ENCODE measurements around the gene OR2AE1. TPM values are rescaled to one million over a fixed set of nuclear protein-coding genes. Genes with fewer than 3 reads are reported as not detected.

Gene OR2AE1
- total and polyA plus RNA-seq, 2 experiments from 2014 or later = not detected

DNA sequence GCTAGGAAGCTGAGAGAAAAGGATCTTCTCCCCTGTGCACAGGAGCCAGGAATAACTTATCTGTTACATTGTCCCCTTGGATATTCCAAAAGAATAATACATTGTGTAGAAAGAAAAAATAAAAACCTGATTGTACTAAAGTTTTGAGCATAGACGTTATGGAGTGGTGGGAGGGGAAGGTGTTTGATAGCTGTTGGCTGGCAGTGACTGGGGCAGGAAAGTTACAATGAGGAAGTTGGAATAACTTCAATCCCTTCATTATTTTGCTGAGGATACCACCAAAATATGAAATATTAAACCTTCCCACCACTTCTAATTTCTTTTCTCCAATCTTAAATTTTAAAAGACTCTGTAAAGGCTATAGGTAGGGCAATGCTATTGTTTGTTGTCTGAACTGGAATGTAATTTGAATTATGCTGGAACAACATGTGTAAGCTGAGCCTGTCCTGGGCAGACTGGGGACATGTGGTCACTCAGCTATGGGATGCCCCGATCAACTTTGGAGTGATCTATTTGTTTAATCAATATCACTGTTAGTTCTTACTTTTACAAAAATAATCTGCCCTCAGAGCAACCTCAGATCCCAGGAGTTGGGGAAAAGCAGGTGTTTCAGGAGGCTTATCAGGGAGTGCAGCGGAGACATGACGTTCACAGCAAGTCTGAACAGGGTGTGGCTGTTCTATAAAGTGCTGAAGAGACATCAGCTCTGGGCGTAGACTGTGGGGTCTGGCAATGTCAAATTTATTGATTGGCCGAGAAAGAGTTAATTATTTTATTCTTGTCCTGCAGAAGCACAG is 28.2 kb downstream of the OR2AE1 start:
- no peak for DNase-seq (ENCODE audit: low read depth in 1 of 2, low spot score in 1 of 2)
- no peak overlapping the region for H3K4me3 ChIP-seq
- no peaks in the 10 kb centered on the region for H3K27me3 ChIP-seq
- H3K4me1 ChIP-seq (ENCODE audit: low read depth) = no peaks in the 10 kb centered on the region
- H3K9me3 ChIP-seq (ENCODE audit: low read depth) = no peaks in the 10 kb centered on the region
- H3K36me3 ChIP-seq = no peaks in the 10 kb centered on the region
- TF ChIP-seq, protein P1, sequence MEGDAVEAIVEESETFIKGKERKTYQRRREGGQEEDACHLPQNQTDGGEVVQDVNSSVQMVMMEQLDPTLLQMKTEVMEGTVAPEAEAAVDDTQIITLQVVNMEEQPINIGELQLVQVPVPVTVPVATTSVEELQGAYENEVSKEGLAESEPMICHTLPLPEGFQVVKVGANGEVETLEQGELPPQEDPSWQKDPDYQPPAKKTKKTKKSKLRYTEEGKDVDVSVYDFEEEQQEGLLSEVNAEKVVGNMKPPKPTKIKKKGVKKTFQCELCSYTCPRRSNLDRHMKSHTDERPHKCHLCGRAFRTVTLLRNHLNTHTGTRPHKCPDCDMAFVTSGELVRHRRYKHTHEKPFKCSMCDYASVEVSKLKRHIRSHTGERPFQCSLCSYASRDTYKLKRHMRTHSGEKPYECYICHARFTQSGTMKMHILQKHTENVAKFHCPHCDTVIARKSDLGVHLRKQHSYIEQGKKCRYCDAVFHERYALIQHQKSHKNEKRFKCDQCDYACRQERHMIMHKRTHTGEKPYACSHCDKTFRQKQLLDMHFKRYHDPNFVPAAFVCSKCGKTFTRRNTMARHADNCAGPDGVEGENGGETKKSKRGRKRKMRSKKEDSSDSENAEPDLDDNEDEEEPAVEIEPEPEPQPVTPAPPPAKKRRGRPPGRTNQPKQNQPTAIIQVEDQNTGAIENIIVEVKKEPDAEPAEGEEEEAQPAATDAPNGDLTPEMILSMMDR (IDR thresholded peaks at IDR 0.05; ENCODE audit: low read depth, low read length) = no peak
- H3K27ac ChIP-seq = no peak overlapping the region

DNA sequence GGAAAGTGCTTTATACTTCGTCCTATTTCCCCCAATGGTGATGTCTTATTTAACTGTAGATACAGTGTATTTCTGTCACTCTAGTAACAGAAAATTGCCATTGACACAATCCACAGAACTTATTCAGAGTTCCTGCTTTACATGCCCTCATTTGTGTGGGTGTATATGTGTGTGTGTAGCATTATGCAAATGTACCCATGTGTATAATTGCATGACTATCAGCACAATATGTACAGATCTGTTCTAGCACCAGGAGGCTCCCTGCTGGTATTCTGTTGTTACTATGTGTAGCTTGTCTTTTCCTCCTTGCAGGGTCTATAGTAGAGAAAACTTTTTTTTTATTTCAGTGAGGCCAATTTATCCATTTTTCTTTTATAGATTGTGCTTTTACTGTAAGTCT is 32.5 kb downstream of the OR2AE1 start:
- H3K9me3 ChIP-seq (ENCODE audit: low read depth) = no peaks in the 10 kb centered on the region
- no peak overlapping the region for H3K27ac ChIP-seq
- TF ChIP-seq, protein P1 (IDR thresholded peaks at IDR 0.05; ENCODE audit: low read depth, low read length) = no peak
- H3K4me3 ChIP-seq = no peak overlapping the region
- DNase-seq (ENCODE audit: low read depth in 1 of 2, low spot score in 1 of 2) = no peak
- H3K4me1 ChIP-seq (ENCODE audit: low read depth) = no peaks in the 10 kb centered on the region
- no peaks in the 10 kb centered on the region for H3K27me3 ChIP-seq
- no peaks in the 10 kb centered on the region for H3K36me3 ChIP-seq

DNA sequence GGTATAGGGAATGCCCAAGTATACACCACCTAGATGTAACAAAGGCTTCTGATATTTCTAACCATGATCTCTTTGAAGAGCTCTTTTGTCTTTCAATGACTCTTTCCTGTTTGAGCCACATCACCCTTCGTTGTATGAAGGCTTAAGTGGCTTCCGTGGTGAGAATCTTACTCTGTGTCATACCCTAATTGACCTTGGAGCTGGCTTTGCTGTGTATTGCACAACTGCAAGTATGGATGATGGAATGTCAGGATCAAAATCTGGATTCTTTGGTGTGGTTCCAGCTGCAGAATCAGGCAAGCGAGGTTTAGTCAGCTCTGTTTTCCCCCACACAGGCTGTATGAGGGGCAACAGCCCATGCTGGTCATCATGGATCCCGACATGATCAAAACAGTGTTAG is 33.0 kb downstream of the OR2AE1 start:
- Histone ChIP-seq H3K27ac (no peak overlapping the region), H3K4me3 (no peak overlapping the region)
- TF ChIP-seq, protein P1 (IDR thresholded peaks at IDR 0.05; ENCODE audit: low read depth, low read length) = no peak

DNA sequence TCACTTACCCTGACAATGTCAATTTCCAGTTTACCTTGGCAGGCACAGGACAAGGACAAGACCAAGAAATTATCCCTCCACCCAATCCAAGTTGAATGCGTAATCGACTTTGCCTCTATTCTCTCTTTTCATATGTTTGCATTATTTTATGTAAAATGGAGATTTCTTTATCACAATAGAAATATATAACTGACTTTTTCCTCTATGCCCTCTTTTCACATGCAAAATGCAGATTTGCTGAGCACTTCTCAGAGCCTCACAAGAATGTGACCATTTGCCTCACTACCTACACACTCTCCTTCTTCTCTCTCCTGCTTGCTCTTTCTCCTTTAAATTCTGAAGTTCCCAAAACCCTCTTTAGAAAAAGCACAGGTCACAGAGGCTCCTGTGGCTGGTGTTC is 33.9 kb downstream of the OR2AE1 start:
- H3K27me3 ChIP-seq = no peaks in the 10 kb centered on the region
- H3K36me3 ChIP-seq = no peaks in the 10 kb centered on the region
- DNase-seq (ENCODE audit: low read depth in 1 of 2, low spot score in 1 of 2) = no peak
- TF ChIP-seq, protein P1 (IDR thresholded peaks at IDR 0.05; ENCODE audit: low read depth, low read length) = no peak
- H3K9me3 ChIP-seq (ENCODE audit: low read depth) = no peaks in the 10 kb centered on the region
- H3K4me3 ChIP-seq = no peak overlapping the region
- H3K4me1 ChIP-seq (ENCODE audit: low read depth) = no peaks in the 10 kb centered on the region
- no peak overlapping the region for H3K27ac ChIP-seq

More for the DNA sequence above, 33.0 kb downstream of the OR2AE1 start:
- no peaks in the 10 kb centered on the region for H3K36me3 ChIP-seq
- DNase-seq (ENCODE audit: low read depth in 1 of 2, low spot score in 1 of 2) = peak in 1 of 2 donors; percentile 2
- no peaks in the 10 kb centered on the region for H3K27me3 ChIP-seq
- H3K9me3 ChIP-seq (ENCODE audit: low read depth) = no peaks in the 10 kb centered on the region
- H3K4me1 ChIP-seq (ENCODE audit: low read depth) = no peaks in the 10 kb centered on the region

DNA sequence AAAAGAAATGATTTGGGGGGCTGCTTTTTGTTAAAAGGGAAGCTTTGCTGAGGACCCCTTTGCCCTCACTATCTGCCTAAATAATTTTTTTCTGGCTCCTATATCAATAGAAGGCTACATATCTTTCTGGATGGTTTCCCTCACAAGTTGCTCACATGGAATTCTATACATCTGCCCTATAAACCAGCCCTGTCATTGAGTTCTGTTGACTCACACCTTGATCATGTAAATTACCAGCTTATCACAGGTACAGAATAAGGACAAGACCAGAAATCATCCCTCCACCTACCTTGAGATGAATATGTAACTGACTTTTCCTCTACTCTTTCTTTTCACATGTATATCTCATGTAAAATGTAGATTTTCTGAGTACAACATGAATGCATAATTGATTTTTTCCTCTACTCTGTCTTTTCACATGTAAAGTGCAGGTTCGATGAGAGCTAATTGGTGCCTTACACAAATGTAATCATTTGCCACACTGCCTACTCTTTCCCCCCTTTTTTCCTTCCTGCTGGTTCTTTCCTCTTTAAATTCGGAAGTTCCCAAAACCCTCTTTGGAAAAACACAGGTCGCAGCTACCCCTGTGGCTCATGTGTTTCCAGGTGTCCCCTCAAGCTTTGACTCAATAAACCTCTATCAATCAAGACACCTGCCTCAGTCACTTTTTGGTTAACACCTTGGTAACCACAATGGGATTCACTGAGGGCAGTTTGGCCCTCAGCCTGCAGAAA is 36.5 kb downstream of the OR2AE1 start:
- TF ChIP-seq, protein P1 (IDR thresholded peaks at IDR 0.05; ENCODE audit: low read depth, low read length) = no peak
- H3K4me1 ChIP-seq (ENCODE audit: low read depth) = no peaks in the 10 kb centered on the region
- H3K4me3 ChIP-seq = no peak overlapping the region
- DNase-seq (ENCODE audit: low read depth in 1 of 2, low spot score in 1 of 2) = no peak
- H3K27ac ChIP-seq = no peak overlapping the region
- no peaks in the 10 kb centered on the region for H3K36me3 ChIP-seq
- H3K27me3 ChIP-seq = no peaks in the 10 kb centered on the region
- H3K9me3 ChIP-seq (ENCODE audit: low read depth) = no peaks in the 10 kb centered on the region
